Placental pericyte (primary cell): ENCODE results near the gene EHD3. TPM values are rescaled to one million over a fixed set of nuclear protein-coding genes. Genes with fewer than 3 reads are reported as not detected.

ENCODE experiments used
- small RNA-seq: library from RNA; depleted of rRNA; stranded (forward); fragments of <200 nt; gene quantifications from one replicate; pipeline ENCODE3, GENCODE V24; 2012; ENCODE audit warnings: low replicate concordance
- total RNA-seq: library from RNA; depleted of rRNA; stranded (reverse); fragments of >200 nt; gene quantifications from 2 replicates; pipeline ENCODE4 v1.2.3, GENCODE V29; 2012

Gene EHD3
- total RNA-seq, result 6.6 and 67.6 TPM in 2 replicates

GRCh38 chr2:31233741-31234682 is at the start of gene EHD3:
Gene EHD3, plus strand, starts transcription at chr2:31234152. Its CDS starts 470 bp downstream, at chr2:31234622.

GRCh38 chr2:31217465-31218200 is 16.3 kb upstream of the EHD3 start, which contains the start of gene CAPN14:
Gene CAPN14, minus strand, starts transcription at chr2:31217515. Its CDS starts 12,068 bp downstream, at chr2:31205447.

Small RNAs within 50 kb of the gene (small RNA-seq; reads per million reads assigned to genes)
- not detected for gene RNA5SP90

Other genes starting within 250 kb of the EHD3 start
- 0.14 TPM in 1 of 2 replicates, not detected in the other for gene GALNT14, start 95.7 kb upstream of the EHD3 start, total RNA-seq
- 0.14 TPM in 1 of 2 replicates, not detected in the other for gene CAPN14, start 16.6 kb upstream of the EHD3 start, total RNA-seq
- gene XDH, start 180.6 kb downstream of the EHD3 start, total RNA-seq, result under 0.01 and 2.0 TPM in 2 replicates